ENCODE data around the gene FNBP1L.
A peak's percentile ranks its signal among the peaks of the same experiment; 100 is the strongest.

FNBP1L gene

DNA sequence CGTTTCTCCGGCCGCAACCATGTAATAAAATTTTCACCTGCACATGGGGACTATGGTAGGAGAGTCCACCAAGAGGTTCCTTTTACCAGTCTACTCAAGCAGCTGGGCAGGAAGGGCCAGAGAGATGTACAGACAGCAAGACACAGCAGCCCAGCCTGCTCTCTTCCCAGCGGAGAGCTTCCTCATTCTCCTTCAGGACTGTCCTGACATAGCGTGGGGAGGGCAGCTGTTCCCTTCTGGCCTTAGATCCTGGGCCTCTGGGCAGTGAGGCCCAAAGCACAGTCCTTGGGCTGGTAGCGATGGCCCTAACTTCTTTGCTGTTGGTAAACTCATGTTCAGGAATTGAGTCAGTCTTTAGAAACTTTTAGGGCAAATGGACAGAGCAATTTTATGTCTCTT lies 144.6 kb downstream of the FNBP1L start:
- Histone ChIP-seq H3K36me3 (ENCODE audit: control insufficient read depth in 1 of 2, insufficient read depth in 2 of 2, low read length in 2 of 2) (peaks cover 5 to 20% of the 10 kb centered on the region in 2 donors), H3K4me1 (ENCODE audit: control insufficient read depth in 1 of 2, insufficient read depth in 2 of 2, low read length in 2 of 2) (peaks cover 39 to 43% of the 10 kb centered on the region in 2 donors), H3K9ac (ENCODE audit: low read depth in 1 of 2, low read length in 2 of 2) (peak overlapping the region; percentile 71 to 83), H3K4me3 (ENCODE audit: low read depth in 1 of 2, low read length in 2 of 2) (peak overlapping the region; percentile 65 to 72), H3K27me3 (ENCODE audit: control insufficient read depth in 1 of 2, insufficient read depth in 2 of 2, low read length in 2 of 2) (no peaks in the 10 kb centered on the region), H3K9me3 (ENCODE audit: control insufficient read depth in 1 of 2, low read length in 2 of 2) (no peaks in the 10 kb centered on the region), H3K27ac (ENCODE audit: low read depth, low read length) (peak overlapping the region; percentile 55)

DNA sequence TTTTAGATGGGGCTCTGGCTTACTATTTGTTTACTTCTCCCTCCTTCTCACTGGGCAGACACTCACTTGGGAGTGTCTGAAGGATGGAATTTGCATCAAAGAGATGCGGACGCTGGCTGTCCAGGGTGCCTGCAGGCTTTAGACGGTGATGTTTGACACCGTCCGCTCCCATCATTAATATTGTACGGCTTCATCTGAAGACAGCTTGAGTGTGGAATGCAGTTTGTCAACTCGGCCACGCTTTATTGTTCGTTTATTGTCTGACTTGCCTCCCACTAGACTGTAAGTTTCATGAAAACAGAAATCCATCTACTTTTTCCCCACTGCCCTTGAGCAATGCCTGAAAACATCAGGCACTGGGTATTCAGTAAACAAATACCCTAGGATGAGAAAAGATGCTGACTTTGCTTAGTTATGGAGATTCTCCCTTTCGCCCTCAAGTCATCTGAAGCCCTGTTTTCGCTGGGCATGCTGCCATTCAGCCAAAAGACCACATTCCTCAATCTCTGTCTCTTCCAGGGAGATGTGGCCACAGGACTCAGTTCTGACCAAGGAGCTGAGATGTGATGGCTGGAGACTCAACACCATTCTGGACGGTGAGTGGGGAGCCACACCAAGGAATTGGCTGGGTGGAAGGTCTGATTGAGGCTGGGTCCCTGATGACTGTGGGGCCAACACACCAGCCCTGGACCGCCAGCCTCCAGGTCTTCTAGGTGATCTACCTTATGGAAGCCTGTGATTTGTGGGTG lies 146.1 kb downstream of the FNBP1L start:
- peaks cover 36 to 43% of the 10 kb centered on the region in 2 donors for H3K4me1 ChIP-seq (ENCODE audit: control insufficient read depth in 1 of 2, insufficient read depth in 2 of 2, low read length in 2 of 2)
- no peak overlapping the region for H3K27ac ChIP-seq (ENCODE audit: low read depth, low read length)
- H3K9me3 ChIP-seq (ENCODE audit: control insufficient read depth in 1 of 2, low read length in 2 of 2), result no peaks in the 10 kb centered on the region
- no peak overlapping the region for H3K9ac ChIP-seq (ENCODE audit: low read depth in 1 of 2, low read length in 2 of 2)
- no peaks in the 10 kb centered on the region for H3K27me3 ChIP-seq (ENCODE audit: control insufficient read depth in 1 of 2, insufficient read depth in 2 of 2, low read length in 2 of 2)
- H3K36me3 ChIP-seq (ENCODE audit: control insufficient read depth in 1 of 2, insufficient read depth in 2 of 2, low read length in 2 of 2), result peaks cover 0 to 7% of the 10 kb centered on the region in 2 donors
- H3K4me3 ChIP-seq (ENCODE audit: low read depth in 1 of 2, low read length in 2 of 2), result peak overlapping the region; percentile 57 to 72

DNA sequence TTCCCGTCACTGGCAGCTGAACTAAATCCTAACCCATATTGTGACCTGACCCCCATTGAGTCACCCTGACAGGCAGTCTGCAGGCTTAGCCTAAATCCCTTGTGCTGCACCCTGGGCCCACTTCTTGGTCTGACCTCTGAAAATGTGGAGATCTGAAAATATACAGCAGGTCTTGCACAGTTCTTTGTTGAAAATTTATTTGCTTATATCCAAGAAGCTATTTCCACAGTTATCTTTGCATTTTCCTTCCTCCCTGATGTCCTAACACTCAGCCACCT lies 146.6 kb downstream of the FNBP1L start:
- peaks cover 0 to 4% of the 10 kb centered on the region in 2 donors for H3K36me3 ChIP-seq (ENCODE audit: control insufficient read depth in 1 of 2, insufficient read depth in 2 of 2, low read length in 2 of 2)
- no peak overlapping the region for H3K27ac ChIP-seq (ENCODE audit: low read depth, low read length)
- no peaks in the 10 kb centered on the region for H3K27me3 ChIP-seq (ENCODE audit: control insufficient read depth in 1 of 2, insufficient read depth in 2 of 2, low read length in 2 of 2)
- peak overlapping the region in 1 of 2 donors; percentile 57 for H3K4me3 ChIP-seq (ENCODE audit: low read depth in 1 of 2, low read length in 2 of 2)
- H3K9ac ChIP-seq (ENCODE audit: low read depth in 1 of 2, low read length in 2 of 2), result no peak overlapping the region
- H3K9me3 ChIP-seq (ENCODE audit: control insufficient read depth in 1 of 2, low read length in 2 of 2), result no peaks in the 10 kb centered on the region
- H3K4me1 ChIP-seq (ENCODE audit: control insufficient read depth in 1 of 2, insufficient read depth in 2 of 2, low read length in 2 of 2), result peaks cover 36 to 43% of the 10 kb centered on the region in 2 donors

DNA sequence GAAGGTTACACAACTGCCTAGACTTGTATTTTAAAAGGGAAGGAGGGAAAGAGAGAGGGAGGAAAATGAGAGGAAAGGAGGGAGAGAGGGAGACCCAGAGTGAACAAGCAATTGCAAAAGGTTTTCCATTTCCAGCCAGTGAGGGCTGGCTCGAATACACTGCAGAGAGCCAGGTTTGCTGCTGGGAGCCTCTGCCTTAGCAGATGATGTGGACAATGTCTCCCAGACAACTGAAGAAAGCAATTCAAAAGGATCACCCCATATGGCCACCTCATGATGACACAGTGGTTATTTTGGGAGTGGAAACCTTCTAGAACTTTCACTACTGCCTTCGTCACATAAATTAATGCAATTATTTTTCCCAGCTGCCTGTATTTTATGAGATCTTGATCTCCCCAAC lies 147.3 kb downstream of the FNBP1L start:
- no peaks in the 10 kb centered on the region for H3K9me3 ChIP-seq (ENCODE audit: control insufficient read depth in 1 of 2, low read length in 2 of 2)
- H3K4me3 ChIP-seq (ENCODE audit: low read depth in 1 of 2, low read length in 2 of 2), result no peak overlapping the region
- H3K9ac ChIP-seq (ENCODE audit: low read depth in 1 of 2, low read length in 2 of 2), result no peak overlapping the region
- H3K36me3 ChIP-seq (ENCODE audit: control insufficient read depth in 1 of 2, insufficient read depth in 2 of 2, low read length in 2 of 2), result no peaks in the 10 kb centered on the region
- no peak overlapping the region for H3K27ac ChIP-seq (ENCODE audit: low read depth, low read length)
- H3K4me1 ChIP-seq (ENCODE audit: control insufficient read depth in 1 of 2, insufficient read depth in 2 of 2, low read length in 2 of 2), result peaks cover 39 to 41% of the 10 kb centered on the region in 2 donors
- H3K27me3 ChIP-seq (ENCODE audit: control insufficient read depth in 1 of 2, insufficient read depth in 2 of 2, low read length in 2 of 2), result no peaks in the 10 kb centered on the region

DNA sequence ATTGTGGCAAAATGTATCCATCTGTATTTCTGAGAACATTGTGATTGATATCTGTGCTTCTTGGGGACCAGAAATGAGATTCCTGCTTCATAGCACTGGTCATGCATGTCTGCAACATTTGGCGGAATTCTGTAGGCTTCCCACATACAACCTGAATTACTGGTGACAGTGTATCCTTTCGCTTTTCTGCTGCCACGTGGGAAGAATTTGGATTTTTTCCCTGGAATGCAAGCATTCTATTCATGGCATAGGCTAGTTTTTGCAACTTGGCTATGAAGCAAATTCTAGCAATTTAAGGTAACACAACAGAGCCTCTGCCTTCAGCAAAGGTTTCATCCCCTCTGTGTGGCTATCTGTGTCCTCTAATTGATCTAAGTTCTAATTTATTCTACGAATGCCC lies 147.8 kb downstream of the FNBP1L start:
- Histone ChIP-seq H3K9ac (ENCODE audit: low read depth in 1 of 2, low read length in 2 of 2) (no peak overlapping the region), H3K9me3 (ENCODE audit: control insufficient read depth in 1 of 2, low read length in 2 of 2) (no peaks in the 10 kb centered on the region), H3K4me3 (ENCODE audit: low read depth in 1 of 2, low read length in 2 of 2) (no peak overlapping the region), H3K36me3 (ENCODE audit: control insufficient read depth in 1 of 2, insufficient read depth in 2 of 2, low read length in 2 of 2) (no peaks in the 10 kb centered on the region), H3K4me1 (ENCODE audit: control insufficient read depth in 1 of 2, insufficient read depth in 2 of 2, low read length in 2 of 2) (peaks cover 44 to 46% of the 10 kb centered on the region in 2 donors), H3K27me3 (ENCODE audit: control insufficient read depth in 1 of 2, insufficient read depth in 2 of 2, low read length in 2 of 2) (no peaks in the 10 kb centered on the region), H3K27ac (ENCODE audit: low read depth, low read length) (no peak overlapping the region)

DNA sequence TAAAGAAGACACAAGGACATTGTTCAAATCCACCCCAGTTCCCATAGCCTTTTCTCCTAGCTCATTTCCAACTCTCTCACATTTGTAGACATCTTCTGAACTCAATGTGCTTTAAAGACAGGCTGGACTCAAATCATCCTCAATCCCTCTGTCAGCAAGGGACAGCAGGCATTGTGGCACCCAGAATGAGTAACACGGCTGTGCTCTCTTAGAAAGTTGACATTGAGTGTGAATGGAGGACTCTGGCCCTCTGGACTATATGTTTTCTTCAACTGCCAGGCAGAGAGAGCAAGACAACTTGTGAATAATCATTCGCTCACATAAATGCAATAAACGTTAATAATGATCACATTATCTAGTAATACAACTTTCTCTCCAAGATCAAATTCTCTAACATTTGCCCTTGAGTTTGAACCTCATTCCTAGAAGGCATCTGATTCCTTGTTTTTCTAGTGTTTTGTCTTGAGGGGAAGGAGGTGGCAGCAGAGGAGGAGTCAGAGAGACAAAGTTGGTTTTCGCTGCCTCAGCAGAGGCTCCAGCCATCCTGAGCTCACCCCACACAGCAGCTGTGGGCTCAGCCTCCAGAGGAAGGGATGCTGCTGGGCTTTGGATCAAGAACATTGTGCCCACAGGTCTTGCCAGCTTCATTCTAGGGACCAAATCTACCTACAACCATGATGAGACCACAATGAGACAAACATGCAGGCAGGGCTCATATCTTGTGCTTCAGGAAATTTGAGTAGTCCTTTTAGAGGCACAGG lies 148.6 kb downstream of the FNBP1L start:
- H3K9ac ChIP-seq (ENCODE audit: low read depth in 1 of 2, low read length in 2 of 2), result no peak overlapping the region
- no peak overlapping the region for H3K4me3 ChIP-seq (ENCODE audit: low read depth in 1 of 2, low read length in 2 of 2)
- no peaks in the 10 kb centered on the region for H3K27me3 ChIP-seq (ENCODE audit: control insufficient read depth in 1 of 2, insufficient read depth in 2 of 2, low read length in 2 of 2)
- H3K4me1 ChIP-seq (ENCODE audit: control insufficient read depth in 1 of 2, insufficient read depth in 2 of 2, low read length in 2 of 2), result peaks cover 43 to 53% of the 10 kb centered on the region in 2 donors
- no peaks in the 10 kb centered on the region for H3K9me3 ChIP-seq (ENCODE audit: control insufficient read depth in 1 of 2, low read length in 2 of 2)
- no peak overlapping the region for H3K27ac ChIP-seq (ENCODE audit: low read depth, low read length)
- H3K36me3 ChIP-seq (ENCODE audit: control insufficient read depth in 1 of 2, insufficient read depth in 2 of 2, low read length in 2 of 2), result no peaks in the 10 kb centered on the region

DNA sequence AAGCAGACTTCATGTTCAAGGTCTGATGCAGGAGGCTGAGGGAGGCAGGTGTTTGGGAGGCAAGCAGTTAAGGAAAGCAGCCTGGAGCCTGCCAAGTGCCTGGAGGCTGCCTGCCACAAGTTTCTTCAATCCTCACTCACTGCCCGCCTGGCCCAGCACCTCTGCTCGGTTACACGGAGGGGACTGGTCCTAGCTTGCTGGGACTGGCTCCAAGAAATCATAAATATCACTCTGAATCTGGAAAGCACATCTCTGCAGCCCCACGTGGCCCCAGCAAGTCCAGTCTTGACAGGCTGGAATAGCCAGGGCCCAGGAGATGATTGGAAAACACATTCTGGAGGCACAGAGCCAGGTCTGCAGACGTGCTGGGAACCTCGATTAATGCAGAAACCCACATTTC lies 149.8 kb downstream of the FNBP1L start:
- no peak overlapping the region for H3K9ac ChIP-seq (ENCODE audit: low read depth in 1 of 2, low read length in 2 of 2)
- H3K27me3 ChIP-seq (ENCODE audit: control insufficient read depth in 1 of 2, insufficient read depth in 2 of 2, low read length in 2 of 2), result no peaks in the 10 kb centered on the region
- no peak overlapping the region for H3K4me3 ChIP-seq (ENCODE audit: low read depth in 1 of 2, low read length in 2 of 2)
- H3K4me1 ChIP-seq (ENCODE audit: control insufficient read depth in 1 of 2, insufficient read depth in 2 of 2, low read length in 2 of 2), result peaks cover 32 to 49% of the 10 kb centered on the region in 2 donors
- H3K9me3 ChIP-seq (ENCODE audit: control insufficient read depth in 1 of 2, low read length in 2 of 2), result no peaks in the 10 kb centered on the region
- no peak overlapping the region for H3K27ac ChIP-seq (ENCODE audit: low read depth, low read length)
- no peaks in the 10 kb centered on the region for H3K36me3 ChIP-seq (ENCODE audit: control insufficient read depth in 1 of 2, insufficient read depth in 2 of 2, low read length in 2 of 2)

DNA sequence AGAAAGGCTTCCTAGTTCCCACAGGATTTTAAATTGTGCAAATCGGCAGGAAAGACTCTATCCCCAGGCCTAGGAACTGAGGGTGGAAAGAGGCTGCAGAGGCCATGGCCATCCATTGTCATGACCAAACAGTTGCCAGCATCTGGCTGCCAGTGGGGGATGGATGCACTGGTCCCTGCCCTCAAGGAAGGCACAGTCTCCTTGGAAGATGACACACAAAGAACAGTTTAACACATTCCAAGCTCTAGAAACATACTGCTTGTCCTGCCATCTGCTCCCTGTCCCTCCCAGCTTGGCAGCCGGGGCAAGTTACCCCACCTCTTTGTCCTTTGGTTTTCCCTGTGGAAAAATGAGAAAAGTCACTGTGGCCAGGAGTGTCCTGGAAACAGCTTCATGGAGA lies 150.5 kb downstream of the FNBP1L start:
- Histone ChIP-seq H3K36me3 (ENCODE audit: control insufficient read depth in 1 of 2, insufficient read depth in 2 of 2, low read length in 2 of 2) (no peaks in the 10 kb centered on the region), H3K4me1 (ENCODE audit: control insufficient read depth in 1 of 2, insufficient read depth in 2 of 2, low read length in 2 of 2) (peaks cover 31 to 49% of the 10 kb centered on the region in 2 donors), H3K9ac (ENCODE audit: low read depth in 1 of 2, low read length in 2 of 2) (no peak overlapping the region), H3K9me3 (ENCODE audit: control insufficient read depth in 1 of 2, low read length in 2 of 2) (no peaks in the 10 kb centered on the region), H3K27ac (ENCODE audit: low read depth, low read length) (no peak overlapping the region), H3K4me3 (ENCODE audit: low read depth in 1 of 2, low read length in 2 of 2) (no peak overlapping the region), H3K27me3 (ENCODE audit: control insufficient read depth in 1 of 2, insufficient read depth in 2 of 2, low read length in 2 of 2) (no peaks in the 10 kb centered on the region)

DNA sequence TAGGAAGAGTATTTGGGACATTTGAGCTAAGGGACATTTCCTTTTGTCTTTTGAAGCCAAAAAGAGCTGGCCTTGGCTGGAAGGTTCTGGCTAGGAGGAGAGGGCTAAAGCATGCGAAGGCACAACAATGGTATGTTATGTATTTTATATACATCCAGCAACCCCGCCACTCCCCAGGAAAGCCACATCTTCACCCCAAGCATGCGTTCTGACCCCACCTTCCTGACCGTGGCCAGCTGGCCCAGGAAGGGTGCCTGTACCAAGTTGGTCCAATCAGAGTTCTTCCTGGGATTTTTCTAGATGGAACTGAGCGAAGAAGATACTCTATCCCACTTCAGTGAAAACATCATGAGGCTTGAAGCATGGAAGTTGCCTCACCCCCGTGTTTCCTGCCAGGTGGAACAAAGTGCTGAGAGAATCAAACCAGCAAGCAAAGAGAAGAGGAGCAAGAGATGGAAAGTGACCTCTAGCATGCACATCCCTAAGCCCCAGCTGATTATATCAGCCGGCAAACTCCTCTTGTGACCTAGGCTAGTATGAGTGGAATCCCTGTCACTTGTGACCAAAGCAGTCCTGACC lies 151.0 kb downstream of the FNBP1L start:
- Histone ChIP-seq H3K4me1 (ENCODE audit: control insufficient read depth in 1 of 2, insufficient read depth in 2 of 2, low read length in 2 of 2) (peaks cover 32 to 50% of the 10 kb centered on the region in 2 donors), H3K9ac (ENCODE audit: low read depth in 1 of 2, low read length in 2 of 2) (no peak overlapping the region), H3K36me3 (ENCODE audit: control insufficient read depth in 1 of 2, insufficient read depth in 2 of 2, low read length in 2 of 2) (no peaks in the 10 kb centered on the region), H3K9me3 (ENCODE audit: control insufficient read depth in 1 of 2, low read length in 2 of 2) (no peaks in the 10 kb centered on the region), H3K27ac (ENCODE audit: low read depth, low read length) (no peak overlapping the region), H3K27me3 (ENCODE audit: control insufficient read depth in 1 of 2, insufficient read depth in 2 of 2, low read length in 2 of 2) (no peaks in the 10 kb centered on the region), H3K4me3 (ENCODE audit: low read depth in 1 of 2, low read length in 2 of 2) (no peak overlapping the region)

DNA sequence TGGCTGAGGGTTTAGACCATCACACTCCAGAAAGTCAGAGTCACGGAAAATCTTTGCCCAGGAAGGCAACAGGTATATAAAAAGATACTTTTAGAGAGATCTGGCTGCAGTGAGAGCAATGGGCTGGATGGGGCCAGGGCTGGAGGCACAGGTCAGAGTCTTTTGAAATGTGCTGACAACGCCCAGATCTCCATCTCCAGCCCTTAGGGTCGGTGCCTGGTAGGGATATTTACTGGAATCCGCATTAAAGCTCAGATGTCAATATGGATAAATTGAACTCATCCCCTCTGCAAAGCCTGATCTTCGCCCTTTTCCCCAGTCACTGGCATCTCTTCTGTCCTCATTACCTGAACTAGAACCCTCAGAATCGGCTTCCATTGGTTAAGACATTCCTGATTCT lies 151.6 kb downstream of the FNBP1L start:
- Histone ChIP-seq H3K27ac (ENCODE audit: low read depth, low read length) (no peak overlapping the region), H3K4me1 (ENCODE audit: control insufficient read depth in 1 of 2, insufficient read depth in 2 of 2, low read length in 2 of 2) (peaks cover 32 to 50% of the 10 kb centered on the region in 2 donors)

More for the DNA sequence above, 151.6 kb downstream of the FNBP1L start:
- Histone ChIP-seq H3K27me3 (ENCODE audit: control insufficient read depth in 1 of 2, insufficient read depth in 2 of 2, low read length in 2 of 2) (no peaks in the 10 kb centered on the region), H3K9me3 (ENCODE audit: control insufficient read depth in 1 of 2, low read length in 2 of 2) (no peaks in the 10 kb centered on the region), H3K4me3 (ENCODE audit: low read depth in 1 of 2, low read length in 2 of 2) (no peak overlapping the region), H3K9ac (ENCODE audit: low read depth in 1 of 2, low read length in 2 of 2) (no peak overlapping the region), H3K36me3 (ENCODE audit: control insufficient read depth in 1 of 2, insufficient read depth in 2 of 2, low read length in 2 of 2) (no peaks in the 10 kb centered on the region)

Data from duodenal mucosa (tissue), 2 donors.